K562 (cell line): ENCODE results near the gene SH2D7. TPM values are rescaled to one million over a fixed set of nuclear protein-coding genes. Genes with fewer than 3 reads are reported as not detected.
A peak's percentile ranks its signal among the peaks of the same experiment; 100 is the strongest.

ENCODE experiments used
- CGGBP1 ChIP-seq: fragments of 250-450 bp; sonication (Bioruptor Pico); IDR thresholded peaks from 2 replicates; pipeline ENCODE4 v1.9.0; 2021; ENCODE audit warnings: mild to moderate bottlenecking
- EWSR1 ChIP-seq: fragments of 450-650 bp; IDR thresholded peaks from 2 replicates; pipeline ENCODE4 v1.6.1; 2018; ENCODE audit warnings: borderline replicate concordance, mild to moderate bottlenecking, low read depth, moderate library complexity; ENCODE audit not compliant: partially characterized antibody
- MGA ChIP-seq: fragments of 450-650 bp; IDR thresholded peaks from 2 replicates; pipeline ENCODE4 v1.6.1; 2016; ENCODE audit warnings: mild to moderate bottlenecking, moderate library complexity
- polyA plus RNA-seq, 8 experiments: library from polyadenylated mRNA; depleted of rRNA in 4 of 8; stranded (reverse) in 5 of 8; unstranded in 3 of 8; fragments of >200 nt; fragmentation: Nextera tagmentation in 2 of 8; fragmentation: Illumina TruSeq in 1 of 8; extraction: Ambion mirVana in 2 of 8; extraction: Trizol in 1 of 8; gene quantifications; 2 replicates each; pipeline versions ENCODE4 v1.2.1 to v1.2.3, GENCODE V29; 2011 to 2014; ENCODE audit warnings: inconsistent platforms in 1 of 8, missing spikeins in 1 of 8
- total RNA-seq, 7 experiments: library from RNA; depleted of rRNA in 6 of 7; stranded (reverse); fragments of >200 nt in 6 of 7; fragmentation: Illumina TruSeq in 2 of 7; extraction: Trizol in 2 of 7; gene quantifications; 2 replicates each; pipeline versions ENCODE4 v1.2.1 to v1.2.3, GENCODE V29; 2011 to 2021; ENCODE audit warnings: low replicate concordance in 1 of 7

Gene SH2D7
- total and polyA plus RNA-seq, 9 of the 15 experiments (the other 6 are each of a cell fraction or from before 2014, with no cell fraction given), result not detected

- TF ChIP-seq MGA (peak; percentile 31; the same call in 1 of the 2 replicates), CGGBP1 (CRISPR knock-in tag) (no peak), EWSR1 (no peak)
Measured at GRCh38 chr15:78077053-78077870, 15.1 kb upstream of the SH2D7 start, which contains the start of gene TBC1D2B (continued).
